Glomerular endothelial cell (primary cell): ENCODE results near the gene THSD7A. TPM values are rescaled to one million over a fixed set of nuclear protein-coding genes. Genes with fewer than 3 reads are reported as not detected.

Experiments
- DNase-seq: peaks from one replicate; pipeline ENCODE4 v3.0.0-alpha.2; 2011; ENCODE audit warnings: low read depth, low spot score; ENCODE audit errors: extremely low read depth
- total RNA-seq: library from RNA; depleted of rRNA; stranded (reverse); fragments of >200 nt; gene quantifications from 2 replicates; pipeline ENCODE4 v1.2.3, GENCODE V29; 2015

Gene THSD7A
- total RNA-seq, 1 donor from 2014 or later = 31.6 TPM

GRCh38 chr7:11428877-11429581 lies 403.0 kb downstream of the THSD7A start:
- DNase-seq = no peak

- DNase-seq = peak; percentile 75
Observed at GRCh38 chr7:11427686-11428273, 404.2 kb downstream of the THSD7A start.

- DNase-seq = no peak
Observed at GRCh38 chr7:11424006-11424405, 408.0 kb downstream of the THSD7A start.

GRCh38 chr7:11420049-11420448 lies 411.9 kb downstream of the THSD7A start:
- no peak for DNase-seq

- no peak for DNase-seq
Observed at GRCh38 chr7:11416641-11417458, 415.1 kb downstream of the THSD7A start.

- DNase-seq = no peak
Observed at GRCh38 chr7:11415101-11415500, 416.9 kb downstream of the THSD7A start.

GRCh38 chr7:11413901-11414300 lies 418.1 kb downstream of the THSD7A start:
- no peak for DNase-seq

GRCh38 chr7:11412036-11412435 lies 420.0 kb downstream of the THSD7A start:
- no peak for DNase-seq

- DNase-seq = no peak
Observed at GRCh38 chr7:11410656-11411644, 421.0 kb downstream of the THSD7A start.

GRCh38 chr7:11404355-11404754 lies 427.6 kb downstream of the THSD7A start:
- DNase-seq = no peak

GRCh38 chr7:11403781-11404180 lies 428.2 kb downstream of the THSD7A start:
- DNase-seq = no peak

- no peak for DNase-seq
Observed at GRCh38 chr7:11394438-11394837, 437.6 kb downstream of the THSD7A start.

GRCh38 chr7:11379641-11380040 lies 452.4 kb downstream of the THSD7A start:
- DNase-seq = no peak

- no peak for DNase-seq
Observed at GRCh38 chr7:11376529-11376928, 455.5 kb downstream of the THSD7A start.

GRCh38 chr7:11374629-11375028 lies 457.4 kb downstream of the THSD7A start:
- no peak for DNase-seq

GRCh38 chr7:11373546-11374142 lies 458.4 kb downstream of the THSD7A start:
- DNase-seq = peak; percentile 7

- DNase-seq = no peak
Observed at GRCh38 chr7:11369696-11370095, 462.3 kb downstream of the THSD7A start.

- no peak for DNase-seq
Observed at GRCh38 chr7:11366118-11366517, 465.9 kb downstream of the THSD7A start.

- no peak for DNase-seq
Observed at GRCh38 chr7:11358637-11359036, 473.4 kb downstream of the THSD7A start.

- no peak for DNase-seq
Observed at GRCh38 chr7:11355399-11356005, 476.5 kb downstream of the THSD7A start.
